ENCODE data around the gene GALNT9.
A peak's percentile ranks its signal among the peaks of the same experiment; 100 is the strongest.

GALNT9 gene

DNA sequence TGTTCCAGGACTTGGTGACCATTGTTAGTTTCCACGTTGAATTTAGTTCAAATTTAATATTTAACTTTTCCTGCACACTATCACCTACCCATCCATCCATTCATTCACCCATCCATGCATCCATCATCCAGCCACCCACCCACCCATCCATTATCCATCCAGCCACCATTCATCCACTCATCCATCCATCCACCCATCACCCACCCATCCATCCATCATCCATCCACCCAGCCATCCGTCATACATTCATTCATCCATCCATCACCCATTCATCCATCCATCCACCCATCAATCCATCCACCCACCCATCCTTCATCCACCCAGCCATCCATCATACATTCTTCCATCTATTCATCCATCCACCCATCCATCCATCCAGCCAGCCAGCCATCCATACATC, 163.3 kb downstream of the GALNT9 start:
- DNase-seq: no peak

DNA sequence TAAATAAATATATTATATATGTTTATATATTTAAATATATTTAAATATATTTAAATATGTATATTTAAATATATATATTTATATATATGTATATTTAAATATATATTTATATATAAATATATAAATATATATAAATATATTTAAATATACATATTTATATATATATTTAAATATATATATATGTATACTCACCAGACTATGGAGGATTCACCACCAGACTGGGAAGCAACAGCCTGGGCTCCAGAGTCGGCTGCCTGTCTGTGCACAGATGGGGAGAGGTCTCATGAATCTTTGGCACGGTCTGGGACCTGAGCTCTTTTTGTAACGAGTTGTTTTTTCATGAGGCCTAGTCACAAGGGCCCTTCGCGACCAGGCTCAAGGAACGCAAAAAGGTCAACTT, 163.8 kb downstream of the GALNT9 start:
- DNase-seq: no peak

GRCh38 chr12:132164426-132164825, 165.0 kb downstream of the GALNT9 start:
- DNase-seq: no peak

DNA sequence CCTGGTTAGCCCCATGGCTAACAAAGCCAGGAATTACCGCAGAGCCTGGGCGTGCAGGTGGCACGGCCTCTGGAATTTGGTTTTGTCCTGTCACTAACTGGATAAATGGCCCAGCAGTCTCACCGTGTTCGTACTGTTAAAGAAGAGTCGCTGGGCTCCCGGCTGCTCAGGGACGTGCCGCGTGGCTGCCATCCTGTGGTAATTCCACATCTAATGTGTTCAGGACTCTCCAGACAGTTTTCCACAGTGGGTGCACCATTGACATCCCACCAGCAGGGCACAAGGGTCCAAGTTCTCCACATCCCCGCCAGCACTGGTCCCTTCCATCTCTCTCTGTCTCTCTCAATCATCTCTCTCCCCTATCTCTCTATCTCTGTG, 165.5 kb downstream of the GALNT9 start:
- no peak for DNase-seq

GRCh38 chr12:132163041-132163910, 166.1 kb downstream of the GALNT9 start:
- no peak for DNase-seq

- DNase-seq: peak; percentile 51
Observed at GRCh38 chr12:132162508-132163031, 166.8 kb downstream of the GALNT9 start.

- DNase-seq: no peak
Observed at GRCh38 chr12:132161796-132162507, 167.4 kb downstream of the GALNT9 start.

DNA sequence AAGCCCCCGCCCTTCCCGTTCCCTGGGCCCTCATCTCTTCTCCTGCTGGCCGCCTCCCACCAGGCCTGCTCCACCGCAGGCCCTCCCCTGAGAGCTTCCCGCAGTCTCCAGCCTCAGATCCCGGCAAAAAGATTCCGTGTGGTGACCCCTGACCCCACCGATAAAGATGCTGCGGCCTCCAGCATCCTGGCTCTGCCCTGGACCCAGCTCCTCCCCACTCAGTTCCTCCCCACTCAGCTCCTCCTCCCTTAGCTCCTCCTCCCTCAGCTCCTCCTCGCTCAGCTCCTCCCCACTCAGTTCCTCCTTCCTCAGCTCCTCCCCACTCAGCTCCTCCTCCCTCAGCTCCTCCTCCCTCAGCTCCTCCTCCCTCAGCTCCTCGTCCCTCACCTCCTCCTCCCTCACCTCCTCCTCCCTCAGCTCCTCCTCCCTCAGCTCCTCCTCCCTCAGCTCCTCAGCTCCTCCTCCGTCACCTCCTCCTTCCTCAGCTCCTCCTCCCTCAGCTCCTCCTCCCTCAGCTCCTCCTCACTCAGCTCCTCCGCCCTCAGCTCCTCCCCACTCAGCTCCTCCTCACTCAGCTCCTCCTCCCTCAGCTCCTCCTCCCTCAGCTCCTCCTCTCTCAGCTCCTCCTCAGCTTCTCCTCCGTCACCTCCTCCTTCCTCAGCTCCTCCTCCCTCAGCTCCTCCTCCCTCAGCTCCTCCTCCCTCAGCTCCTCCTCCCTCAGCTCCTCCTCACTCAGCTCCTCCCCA, 168.2 kb downstream of the GALNT9 start:
- no peak for DNase-seq

DNA sequence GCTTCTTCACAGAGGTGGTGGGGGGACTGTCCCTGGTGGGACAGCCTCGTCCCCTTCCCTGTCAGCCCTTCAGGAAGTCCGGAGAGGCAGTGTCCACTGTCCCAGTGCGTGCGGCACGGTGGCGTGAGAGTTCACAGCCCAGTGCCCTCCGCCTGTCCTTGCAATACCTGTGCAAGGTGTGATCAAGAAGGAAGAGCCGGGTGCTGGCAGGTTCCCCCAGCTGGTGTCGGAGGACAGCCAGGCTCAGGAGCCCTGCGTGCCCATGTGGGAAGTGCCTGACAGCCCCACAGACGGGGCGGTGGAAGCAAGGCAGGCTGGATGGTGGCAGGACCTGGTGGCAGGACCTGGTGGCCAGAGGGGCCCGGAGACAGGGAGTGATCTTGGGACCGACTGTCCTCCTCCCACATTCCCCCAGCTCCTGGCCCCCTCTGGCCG, 168.8 kb downstream of the GALNT9 start:
- no peak for DNase-seq

GRCh38 chr12:132160016-132160415, 169.4 kb downstream of the GALNT9 start:
- no peak for DNase-seq

DNA sequence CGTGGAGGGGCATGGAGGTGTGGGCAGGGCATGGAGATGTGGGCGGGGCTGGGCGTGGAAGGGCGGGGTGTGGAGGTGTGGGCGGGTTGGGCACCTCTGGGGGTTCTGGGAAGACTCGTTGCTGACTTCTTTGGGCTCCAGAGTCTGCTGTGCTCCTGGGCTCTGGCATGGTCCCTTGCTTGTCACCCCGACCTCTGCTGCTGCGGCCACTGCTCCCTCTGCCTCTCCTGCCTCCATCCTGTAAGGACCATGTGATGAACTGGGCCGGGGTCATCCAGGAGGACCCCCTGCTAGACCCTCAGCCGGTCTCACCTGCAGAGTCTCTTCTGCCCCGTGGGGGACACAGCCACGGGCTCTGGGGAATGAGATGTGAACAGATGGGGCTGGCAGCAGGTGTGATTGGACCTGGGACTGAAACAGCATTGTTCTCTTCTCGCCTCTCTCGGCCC, 169.8 kb downstream of the GALNT9 start:
- DNase-seq: no peak

DNA sequence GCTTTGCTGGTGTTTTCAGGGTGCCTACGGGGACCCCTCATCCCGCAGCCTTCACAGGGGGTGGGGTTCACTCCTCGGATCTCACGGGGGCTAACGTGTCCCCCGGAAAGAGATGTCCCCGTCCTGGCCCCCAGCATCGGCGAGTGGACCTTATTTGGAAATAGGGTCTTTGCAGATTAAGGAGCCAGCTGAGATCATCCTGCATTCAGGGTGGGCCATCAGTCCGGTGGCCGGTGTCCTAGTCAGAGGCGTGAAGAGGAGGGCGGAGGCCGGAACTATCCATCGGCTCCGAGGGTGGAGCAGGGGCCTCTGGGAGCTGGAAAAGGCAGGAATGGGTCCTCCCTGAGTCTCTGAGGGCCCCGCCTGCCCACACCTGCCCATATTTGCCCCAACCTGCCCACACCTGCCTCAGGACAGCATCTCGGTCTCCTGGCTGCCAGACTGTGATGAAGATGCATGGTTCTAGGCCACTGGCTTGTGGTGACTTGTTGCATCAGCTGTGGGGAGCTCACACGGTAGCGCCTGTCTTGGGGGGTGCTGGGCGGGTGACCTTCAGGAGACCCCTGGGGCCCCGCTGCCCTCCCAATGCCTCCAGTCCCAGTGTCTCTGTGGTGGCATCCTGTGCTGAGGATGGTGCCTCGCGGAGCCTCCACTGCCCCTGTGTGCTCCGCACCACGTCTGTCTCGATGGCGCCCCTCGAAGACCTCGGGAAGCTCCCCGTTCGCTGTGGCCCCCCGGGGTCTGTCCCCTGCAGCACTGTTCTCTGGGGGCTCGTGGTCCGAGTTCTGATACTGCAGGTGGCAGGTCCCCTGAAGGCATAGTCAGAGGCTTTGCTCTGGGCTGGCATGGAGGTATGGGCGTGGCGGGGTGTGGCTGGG, 170.5 kb downstream of the GALNT9 start:
- no peak for DNase-seq

- DNase-seq: no peak
Observed at GRCh38 chr12:132157733-132158409, 171.5 kb downstream of the GALNT9 start.

GRCh38 chr12:132156573-132157325, 172.6 kb downstream of the GALNT9 start:
- no peak for DNase-seq

DNA sequence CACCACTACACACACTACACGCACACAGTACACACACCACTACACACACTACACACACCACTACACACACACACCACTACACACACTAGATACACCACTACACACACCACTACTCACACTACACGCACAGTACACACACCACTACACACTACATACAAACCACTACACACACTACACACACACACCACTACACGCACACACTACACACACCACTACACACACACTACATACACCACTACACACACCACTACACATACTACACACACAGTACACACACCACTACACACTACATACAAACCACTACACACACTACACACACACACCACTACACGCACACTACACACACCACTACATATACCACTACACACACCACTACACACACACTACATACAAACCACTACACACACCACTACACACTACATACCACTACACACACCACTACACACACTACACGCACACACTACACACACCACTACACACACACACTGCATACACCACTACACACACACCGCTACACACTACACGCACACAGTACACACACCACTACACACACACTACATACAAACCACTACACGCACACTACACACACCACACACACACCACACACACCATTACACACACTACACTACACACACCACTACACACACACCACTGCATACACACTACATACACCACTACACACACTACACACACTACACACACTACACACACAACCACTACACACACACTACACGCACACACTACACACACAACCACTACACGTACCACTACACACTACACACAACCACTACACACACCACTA, 173.4 kb downstream of the GALNT9 start:
- no peak for DNase-seq

- no peak for DNase-seq
Observed at GRCh38 chr12:132154941-132155770, 174.2 kb downstream of the GALNT9 start.

GRCh38 chr12:132154341-132154761, 175.0 kb downstream of the GALNT9 start:
- DNase-seq: no peak

DNA sequence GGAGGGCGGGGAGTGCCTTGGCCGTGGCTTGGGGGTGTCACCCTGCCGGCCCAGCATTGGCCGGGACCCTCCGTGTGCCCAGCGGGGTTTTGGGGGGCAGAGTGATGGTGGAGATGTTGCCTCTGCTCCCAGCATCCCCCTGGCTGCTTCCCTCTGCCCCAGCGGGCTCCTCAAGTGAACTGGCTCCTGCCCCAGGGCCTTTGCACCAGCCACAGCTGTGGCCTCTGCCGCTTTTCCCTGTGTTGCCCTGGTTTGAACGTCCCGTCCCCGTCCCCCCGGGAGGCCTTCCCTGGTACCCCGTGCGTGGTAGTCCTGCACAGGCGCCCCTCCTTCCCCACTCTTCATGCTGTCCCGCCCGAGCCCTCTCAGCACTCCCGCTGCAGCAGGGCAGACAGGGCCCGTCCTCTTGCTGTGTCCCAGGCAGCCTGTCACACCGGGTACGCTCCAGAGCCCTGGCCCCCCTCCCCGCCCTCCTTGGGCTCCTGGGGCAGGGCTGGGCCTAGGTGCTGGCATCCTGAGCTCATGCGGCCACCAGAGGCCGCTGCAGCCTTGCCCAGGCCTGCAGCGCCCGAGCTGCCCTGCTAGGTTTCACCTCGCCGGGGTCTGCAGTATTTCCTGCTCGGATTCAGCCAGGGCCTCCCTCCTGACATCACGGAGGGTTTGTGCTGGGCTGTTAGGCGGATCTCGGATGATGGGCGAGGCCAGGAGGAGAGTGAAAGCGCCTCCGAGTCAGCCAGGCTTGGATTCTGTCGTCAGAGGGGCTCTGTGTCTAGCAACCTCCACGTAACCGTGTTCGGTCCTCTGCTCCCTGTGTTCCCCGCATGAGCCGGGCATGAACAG, 175.7 kb downstream of the GALNT9 start:
- no peak for DNase-seq

Measured in amniotic stem cell (primary cell).